GM12801 (cell line): ENCODE data around the gene CEP170B.

Experiments
- CTCF ChIP-seq: IDR thresholded peaks from one replicate; pipeline ENCODE4 v1.5.1; 2011; ENCODE audit warnings: control low read depth; ENCODE audit not compliant: insufficient read length; ENCODE audit errors: extremely low read depth

The CEP170B gene

DNA sequence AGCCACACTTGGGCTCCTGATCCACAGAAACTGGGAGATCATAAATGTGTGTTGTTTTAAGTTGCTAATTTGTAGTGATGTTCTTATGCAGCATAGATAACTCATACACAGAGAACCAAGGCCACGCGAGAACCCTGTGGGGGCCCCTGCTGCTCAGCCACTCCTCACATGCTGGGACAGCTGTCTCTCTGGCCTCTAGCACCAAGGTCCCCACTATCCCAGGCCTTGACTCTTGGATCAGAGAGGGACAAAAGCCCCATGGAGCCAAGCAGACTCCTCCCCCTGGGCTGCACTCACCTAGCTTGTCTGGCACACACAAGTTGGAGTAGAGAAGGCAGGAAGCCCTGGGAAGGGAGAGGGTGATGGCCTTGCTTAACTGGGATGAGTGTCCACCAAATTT lies 70.9 kb downstream of the CEP170B start:
- TF ChIP-seq CTCF = no peak

DNA sequence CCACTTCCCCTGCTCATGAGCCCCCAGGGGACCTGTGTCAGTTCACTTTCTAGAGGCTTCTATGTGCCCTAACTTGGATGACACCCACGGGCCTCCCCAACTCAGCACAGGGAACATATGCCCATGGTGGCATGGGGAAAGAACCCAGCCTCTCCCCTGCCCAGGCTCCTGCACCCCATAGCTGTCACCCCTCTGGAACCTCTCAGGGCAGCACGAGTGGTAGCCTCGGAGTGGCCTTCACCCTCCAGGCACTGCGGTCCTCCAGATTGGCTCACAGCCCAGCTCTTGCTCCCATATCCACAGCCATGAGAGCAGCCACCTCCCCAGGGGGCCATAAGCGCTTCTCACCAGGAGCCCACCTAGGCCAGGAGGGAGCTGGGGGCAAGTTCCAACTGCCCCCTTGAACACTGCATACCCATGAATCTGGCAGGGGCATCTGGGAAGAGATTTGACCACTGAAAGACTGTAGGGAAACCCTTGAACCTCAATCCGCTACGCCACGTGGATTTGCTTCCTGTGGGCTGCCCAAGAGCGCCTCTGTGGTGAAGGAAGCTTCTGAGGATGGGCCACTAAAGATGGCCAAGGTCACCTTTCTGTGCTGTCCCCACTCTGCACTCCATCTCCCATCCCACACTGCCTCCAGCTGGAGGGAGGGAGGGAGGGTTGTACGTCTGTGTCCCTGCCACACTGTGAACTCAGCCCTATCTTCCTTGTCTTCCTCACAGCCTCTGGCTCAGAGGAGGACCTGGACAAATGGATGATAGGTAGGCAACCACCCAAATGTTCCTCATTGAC lies 71.5 kb downstream of the CEP170B start:
- TF ChIP-seq CTCF = no peak

DNA sequence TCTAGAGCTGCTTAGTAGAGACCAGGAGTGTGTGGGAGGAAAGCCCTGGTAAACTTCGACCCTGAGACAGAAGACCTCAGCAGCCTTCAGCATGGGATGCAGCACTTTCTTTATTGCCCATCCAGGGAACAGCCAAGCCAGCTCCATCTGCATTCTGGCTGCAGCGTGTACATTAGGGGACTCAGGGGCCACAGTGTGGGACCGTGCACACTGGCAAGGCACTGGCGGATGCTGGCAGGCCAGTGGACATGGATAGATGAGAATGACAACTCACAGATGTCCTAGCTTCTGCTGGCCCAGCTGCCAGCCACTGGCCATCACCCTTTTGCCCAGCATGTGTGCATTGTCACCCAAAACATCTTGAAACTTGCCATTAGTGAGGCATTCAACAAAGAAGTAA lies 72.1 kb downstream of the CEP170B start:
- no peak for TF ChIP-seq CTCF

GRCh38 chr14:104937694-104938365 lies 72.8 kb downstream of the CEP170B start:
- no peak for TF ChIP-seq CTCF

DNA sequence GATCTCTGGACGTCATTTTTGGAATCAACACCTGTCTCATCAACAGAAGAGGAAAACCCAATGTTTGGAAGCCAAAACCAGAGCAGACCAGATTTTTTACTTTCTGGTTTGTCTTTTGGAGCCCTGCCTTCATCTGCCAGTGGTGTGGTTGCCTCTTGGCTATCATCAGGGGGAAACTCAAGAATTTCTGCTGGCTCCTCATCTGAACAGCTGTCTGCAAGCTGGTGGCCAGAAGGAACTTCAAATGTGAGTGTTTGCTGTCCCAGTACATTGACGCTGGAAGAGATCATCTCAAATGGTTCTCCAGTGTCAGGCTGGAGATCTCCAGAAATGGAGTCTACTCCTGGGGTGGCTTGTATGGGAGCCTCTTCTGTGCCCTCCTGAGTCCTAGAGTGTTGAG lies 73.4 kb downstream of the CEP170B start:
- TF ChIP-seq CTCF = no peak

DNA sequence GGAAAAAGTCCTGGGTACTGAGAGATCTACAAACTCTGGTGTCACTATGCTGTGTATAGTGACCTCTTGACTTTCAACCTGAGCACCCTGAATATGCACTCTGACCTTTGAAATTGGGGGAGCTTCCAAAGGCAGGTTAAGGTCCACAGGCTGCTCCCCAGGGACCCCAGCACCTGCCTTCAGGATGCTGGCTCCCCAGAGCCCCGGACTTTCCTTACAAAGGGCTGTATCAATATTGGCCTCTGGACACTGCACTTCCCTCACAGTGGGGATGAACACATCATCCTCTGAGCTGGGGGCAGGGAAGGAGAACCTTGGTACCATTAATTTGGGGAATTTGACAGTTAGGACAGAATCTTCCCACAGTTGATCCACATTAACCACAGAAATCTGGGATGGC lies 73.9 kb downstream of the CEP170B start:
- TF ChIP-seq CTCF = no peak

- no peak for TF ChIP-seq CTCF
Observed at GRCh38 chr14:104939666-104940410, 74.8 kb downstream of the CEP170B start.
